ACC112 (cell line): ENCODE data around the gene RFWD3.

Source experiments
- H2AFZ ChIP-seq: fragments of 200-600 bp; sonication (generic); one replicate; pipeline ENCODE4 v1.6.0; 2017; ENCODE audit warnings: antibody characterized with exemption, low read length; ENCODE audit not compliant: unreplicated experiment
- H3K27ac ChIP-seq: fragments of 200-600 bp; sonication (generic); 2 replicates; pipeline ENCODE4 v1.5.1; 2014; ENCODE audit warnings: low read depth, mild to moderate bottlenecking, antibody characterized with exemption, low read length, moderate library complexity
- H3K27me3 ChIP-seq: fragments of 200-600 bp; sonication (generic); 2 replicates; pipeline ENCODE4 v1.6.1; 2014; ENCODE audit warnings: mild to moderate bottlenecking, antibody characterized with exemption, low read length, moderate library complexity, mixed read lengths; ENCODE audit not compliant: insufficient read depth
- H3K36me3 ChIP-seq: fragments of 200-600 bp; sonication (generic); 2 replicates; pipeline ENCODE4 v1.6.1; 2016; ENCODE audit warnings: mild to moderate bottlenecking, antibody characterized with exemption, low read length, moderate library complexity, mixed read lengths; ENCODE audit not compliant: insufficient read depth
- H3K4me1 ChIP-seq: fragments of 200-600 bp; sonication (generic); one replicate; pipeline ENCODE4 v1.6.1; 2016; ENCODE audit warnings: low read length, mixed read lengths; ENCODE audit not compliant: insufficient read depth, unreplicated experiment, control insufficient read depth
- H3K4me3 ChIP-seq: fragments of 200-600 bp; sonication (generic); 2 replicates; pipeline ENCODE4 v1.5.1; 2014; ENCODE audit warnings: mild to moderate bottlenecking, low read depth, low read length
- H3K79me2 ChIP-seq: fragments of 200-600 bp; sonication (generic); one replicate; pipeline ENCODE4 v1.6.0; 2016; ENCODE audit warnings: low read length; ENCODE audit not compliant: control insufficient read depth, unreplicated experiment, insufficient read depth

The RFWD3 gene

DNA sequence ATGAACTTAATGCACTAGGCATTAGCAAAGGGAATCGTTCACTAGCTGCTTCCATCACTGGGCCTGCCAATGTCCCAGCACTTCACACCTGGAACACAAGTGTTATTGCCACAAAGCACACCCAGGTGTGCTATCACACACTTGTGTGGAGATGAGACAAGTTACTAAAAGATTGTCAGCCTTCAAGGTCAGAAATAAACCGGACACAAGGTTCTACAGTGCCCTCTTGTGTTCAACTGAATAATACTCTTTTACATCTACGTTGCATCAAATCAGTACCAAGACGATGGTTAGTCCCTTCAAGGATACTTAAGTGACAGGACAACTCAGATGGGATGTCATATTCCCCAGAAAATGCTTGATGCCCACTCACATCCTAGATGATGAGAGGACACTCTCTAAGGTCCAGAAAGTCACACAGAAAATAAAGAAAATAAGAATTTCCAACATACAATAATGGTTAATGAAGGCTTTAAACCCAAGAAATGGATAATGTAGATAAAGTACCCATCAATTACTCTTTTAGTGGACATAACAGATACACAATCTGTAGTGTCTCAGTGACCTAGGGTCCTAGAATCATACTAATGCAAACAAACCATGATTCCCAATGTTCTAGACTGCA lies 43.4 kb downstream of the RFWD3 start:
- Histone ChIP-seq H3K79me2 (peaks cover under 1% of the 10 kb centered on the region), H3K4me1 (peaks cover 20% of the 10 kb centered on the region), H2AFZ (no peak overlapping the region), H3K36me3 (peaks cover 20% of the 10 kb centered on the region; the same call in 1 of the 2 replicates), H3K4me3 (no peak overlapping the region), H3K27ac (no peak overlapping the region), H3K27me3 (no peaks in the 10 kb centered on the region)

DNA sequence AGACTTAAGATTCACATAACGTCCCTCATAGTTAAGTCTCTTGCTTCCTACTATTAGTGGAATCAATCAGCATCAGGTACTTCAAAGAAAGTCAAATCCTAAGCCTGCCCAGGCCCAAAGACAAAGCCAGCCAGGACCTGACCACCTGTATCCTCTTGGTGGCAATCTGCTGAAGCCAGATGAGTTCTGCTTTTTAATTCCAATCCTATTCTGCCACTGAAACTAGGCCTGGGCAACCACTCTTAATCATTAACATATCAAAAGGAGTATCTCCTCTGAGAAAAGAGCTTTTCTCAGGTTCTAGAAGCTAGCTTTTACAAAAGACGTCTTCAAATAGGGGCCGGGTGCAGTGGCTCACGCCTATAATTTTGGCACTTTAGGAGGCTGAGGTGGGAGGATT lies 44.7 kb downstream of the RFWD3 start:
- peaks cover 11% of the 10 kb centered on the region for H3K4me1 ChIP-seq
- H3K27me3 ChIP-seq: no peaks in the 10 kb centered on the region
- no peaks in the 10 kb centered on the region for H3K79me2 ChIP-seq
- no peak overlapping the region for H2AFZ ChIP-seq
- H3K4me3 ChIP-seq: no peak overlapping the region
- peaks cover 14% of the 10 kb centered on the region; the same call in 1 of the 2 replicates for H3K36me3 ChIP-seq
- H3K27ac ChIP-seq: no peak overlapping the region

GRCh38 chr16:74617206-74617788 lies 49.4 kb downstream of the RFWD3 start:
- H3K27ac ChIP-seq: no peak overlapping the region
- peaks cover 6% of the 10 kb centered on the region for H3K4me1 ChIP-seq
- no peaks in the 10 kb centered on the region for H3K36me3 ChIP-seq
- no peaks in the 10 kb centered on the region for H3K27me3 ChIP-seq
- no peaks in the 10 kb centered on the region for H3K79me2 ChIP-seq
- H3K4me3 ChIP-seq: no peak overlapping the region
- H2AFZ ChIP-seq: no peak overlapping the region

DNA sequence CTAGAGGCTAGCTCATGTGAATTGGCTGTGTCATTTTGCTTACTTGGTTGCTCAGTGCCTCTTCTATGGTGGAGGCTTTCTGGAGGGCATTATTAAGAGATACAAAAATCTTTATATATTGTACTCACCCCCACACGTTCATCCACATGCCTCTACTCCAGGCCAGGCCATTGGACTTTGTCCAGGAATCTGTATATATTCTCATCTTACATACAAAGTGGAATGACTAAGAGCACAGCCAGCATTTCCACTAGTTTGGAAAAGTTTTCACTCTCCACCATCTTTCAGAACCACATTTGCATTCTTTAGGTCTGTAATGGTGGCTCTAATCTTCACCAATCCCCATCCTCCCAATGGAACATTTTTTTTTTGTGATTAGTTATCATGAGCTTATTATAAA lies 55.0 kb downstream of the RFWD3 start:
- peaks cover 10% of the 10 kb centered on the region for H3K4me1 ChIP-seq
- H3K4me3 ChIP-seq: no peak overlapping the region
- peaks cover under 1% of the 10 kb centered on the region for H3K79me2 ChIP-seq
- no peak overlapping the region for H3K27ac ChIP-seq
- no peaks in the 10 kb centered on the region for H3K27me3 ChIP-seq
- no peak overlapping the region for H2AFZ ChIP-seq
- no peaks in the 10 kb centered on the region for H3K36me3 ChIP-seq

GRCh38 chr16:74608944-74609343 lies 57.7 kb downstream of the RFWD3 start:
- H3K79me2 ChIP-seq: peaks cover 29% of the 10 kb centered on the region
- H3K4me1 ChIP-seq: peaks cover 17% of the 10 kb centered on the region
- no peaks in the 10 kb centered on the region for H3K27me3 ChIP-seq
- no peak overlapping the region for H3K4me3 ChIP-seq
- H3K36me3 ChIP-seq: no peaks in the 10 kb centered on the region
- H2AFZ ChIP-seq: no peak overlapping the region
- H3K27ac ChIP-seq: no peak overlapping the region

- H3K79me2 ChIP-seq: peaks cover 34% of the 10 kb centered on the region
- H3K27me3 ChIP-seq: no peaks in the 10 kb centered on the region
- no peaks in the 10 kb centered on the region for H3K36me3 ChIP-seq
- H3K4me3 ChIP-seq: no peak overlapping the region
- H3K27ac ChIP-seq: no peak overlapping the region
- no peak overlapping the region for H2AFZ ChIP-seq
- H3K4me1 ChIP-seq: peaks cover 23% of the 10 kb centered on the region
Measured at GRCh38 chr16:74608381-74608780, 58.3 kb downstream of the RFWD3 start.

GRCh38 chr16:74607962-74608356 lies 58.7 kb downstream of the RFWD3 start:
- Histone ChIP-seq H3K4me3 (peak overlapping the region; percentile 99), H3K27me3 (no peaks in the 10 kb centered on the region), H3K27ac (peak overlapping the region; percentile 16; the same call in 1 of the 2 replicates), H3K4me1 (peaks cover 23% of the 10 kb centered on the region), H3K79me2 (peaks cover 37% of the 10 kb centered on the region), H3K36me3 (no peaks in the 10 kb centered on the region), H2AFZ (peak overlapping the region; percentile 88)

- Histone ChIP-seq H3K4me3 (peak overlapping the region; percentile 99), H3K27ac (peak overlapping the region; percentile 16; the same call in 1 of the 2 replicates), H3K79me2 (peaks cover 42% of the 10 kb centered on the region), H3K4me1 (peaks cover 23% of the 10 kb centered on the region), H2AFZ (peak overlapping the region; percentile 88), H3K27me3 (no peaks in the 10 kb centered on the region), H3K36me3 (no peaks in the 10 kb centered on the region)
Measured at GRCh38 chr16:74607310-74607961, 59.2 kb downstream of the RFWD3 start.

- H3K27ac ChIP-seq: peak within 1 kb of the TSS; percentile 80
- no peaks in the 10 kb centered on the region for H3K36me3 ChIP-seq
- peaks cover 48% of the 10 kb centered on the region for H3K79me2 ChIP-seq
- peaks cover 25% of the 10 kb centered on the region for H3K4me1 ChIP-seq
- H3K4me3 ChIP-seq: peak within 1 kb of the TSS; percentile 99
- H2AFZ ChIP-seq: peak within 1 kb of the TSS; percentile 88
- H3K27me3 ChIP-seq: no peaks in the 10 kb centered on the region
Measured at GRCh38 chr16:74606521-74607309, 60.0 kb downstream of the RFWD3 start, which contains the start of gene GLG1. Gene GLG1, minus strand, starts transcription at chr16:74607114. Its CDS starts 20 bp downstream, at chr16:74607094.

DNA sequence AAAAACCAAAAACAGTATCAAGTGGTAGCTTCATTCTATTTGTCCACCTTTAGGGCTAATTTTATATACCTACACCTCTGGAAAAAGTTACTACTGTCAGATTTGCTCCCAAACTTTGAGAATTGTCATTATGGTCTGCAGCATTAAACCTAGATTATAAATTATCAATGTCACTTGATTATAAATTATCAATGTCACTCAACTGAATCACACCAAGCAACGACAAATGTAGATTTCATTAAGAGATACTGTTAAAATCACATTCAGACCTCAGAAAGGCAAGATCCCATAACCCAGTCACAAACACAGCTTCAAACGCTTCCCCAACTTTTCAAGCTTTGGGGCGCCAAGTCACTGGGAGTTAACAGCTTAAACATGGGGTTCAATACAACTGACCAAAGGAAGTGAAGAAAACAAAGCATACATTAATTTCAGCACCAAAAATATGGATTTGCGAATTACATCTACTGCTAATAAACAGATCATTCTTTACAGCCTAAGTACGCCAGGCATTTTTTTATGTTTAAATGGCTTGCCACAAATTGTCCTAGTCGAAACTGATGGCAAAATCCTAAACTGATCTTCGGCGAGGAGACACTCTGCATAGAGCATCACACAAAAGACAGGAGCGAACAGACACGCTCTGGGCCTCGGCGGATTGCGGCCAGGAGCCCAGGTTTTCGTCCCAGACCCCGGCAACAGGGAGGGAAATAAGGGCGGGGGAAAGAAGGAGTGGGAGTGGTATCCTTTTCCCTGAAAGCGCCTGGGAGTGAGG lies 60.7 kb downstream of the RFWD3 start:
- peak overlapping the region; percentile 80 for H2AFZ ChIP-seq
- peaks cover 33% of the 10 kb centered on the region for H3K4me1 ChIP-seq
- peak overlapping the region; percentile 99 for H3K4me3 ChIP-seq
- H3K36me3 ChIP-seq: peaks cover 1% of the 10 kb centered on the region; the same call in 1 of the 2 replicates
- peak overlapping the region; percentile 80 for H3K27ac ChIP-seq
- H3K79me2 ChIP-seq: peaks cover 56% of the 10 kb centered on the region
- no peaks in the 10 kb centered on the region for H3K27me3 ChIP-seq
